Fibroblast of skin of back (primary cell): ENCODE measurements around the gene SPATA9.
A peak's percentile ranks its signal among the peaks of the same experiment; 100 is the strongest.
"Not testable (repeated sequence)": the region's sequence is repeated elsewhere in the genome, so short reads cannot be mapped to it uniquely, and the experiment has no call there.

ENCODE experiments used
- DNase-seq: peaks from one replicate; pipeline ENCODE4 v3.0.0-alpha.2; 2013

Gene SPATA9

DNA sequence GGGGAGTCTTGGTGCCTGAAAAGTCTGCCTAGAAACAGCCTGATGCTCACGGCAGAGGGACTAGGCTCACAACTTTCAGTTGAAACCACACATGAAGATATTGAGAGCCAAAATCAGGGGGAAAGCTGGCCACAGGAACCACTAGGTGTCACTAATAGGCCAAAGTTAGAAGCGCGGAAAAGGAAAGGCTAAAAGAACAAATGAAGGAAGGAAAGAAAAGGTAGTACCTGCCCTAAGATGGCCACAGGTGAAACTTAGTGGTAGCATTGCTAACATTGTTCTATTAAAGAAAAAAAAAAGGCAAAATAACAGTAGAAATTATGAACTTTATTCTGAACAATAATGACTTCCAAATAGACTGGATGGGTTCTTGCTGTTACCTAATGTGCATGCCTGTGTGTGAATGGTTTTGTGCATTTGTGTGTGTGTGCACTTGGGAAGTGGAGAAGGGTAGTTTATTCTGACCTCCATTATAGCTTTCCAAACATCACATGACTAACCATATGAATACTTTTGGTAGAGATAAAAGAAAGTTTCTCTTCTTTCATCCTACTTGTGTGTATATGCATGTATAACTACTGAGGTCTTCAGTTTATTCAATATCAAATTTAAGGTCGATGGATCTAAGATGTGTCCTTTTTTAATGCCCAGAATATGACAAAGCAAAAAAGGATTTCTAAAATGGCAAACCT, 38.3 kb downstream of the SPATA9 start:
- peak; percentile 58 for DNase-seq

DNA sequence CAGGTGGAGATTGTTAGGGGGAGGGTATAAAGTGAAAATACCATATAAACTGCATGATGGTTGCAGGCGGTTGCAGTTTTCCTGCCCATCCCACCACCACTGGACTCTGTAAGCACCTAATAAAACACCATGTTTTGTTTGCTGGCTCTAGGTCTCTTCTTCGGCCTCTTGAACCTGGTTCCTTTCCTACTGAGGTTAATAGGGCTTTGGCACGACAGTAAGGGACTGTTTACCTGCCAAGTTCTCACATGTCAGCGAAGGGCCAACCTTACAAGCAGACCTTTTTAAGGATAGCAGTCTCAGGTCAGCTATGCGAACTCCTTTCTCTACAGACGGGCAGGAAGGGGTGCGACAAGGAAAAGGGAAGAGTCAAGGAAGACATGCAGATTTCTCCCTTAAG, 39.6 kb downstream of the SPATA9 start:
- no peak for DNase-seq

DNA sequence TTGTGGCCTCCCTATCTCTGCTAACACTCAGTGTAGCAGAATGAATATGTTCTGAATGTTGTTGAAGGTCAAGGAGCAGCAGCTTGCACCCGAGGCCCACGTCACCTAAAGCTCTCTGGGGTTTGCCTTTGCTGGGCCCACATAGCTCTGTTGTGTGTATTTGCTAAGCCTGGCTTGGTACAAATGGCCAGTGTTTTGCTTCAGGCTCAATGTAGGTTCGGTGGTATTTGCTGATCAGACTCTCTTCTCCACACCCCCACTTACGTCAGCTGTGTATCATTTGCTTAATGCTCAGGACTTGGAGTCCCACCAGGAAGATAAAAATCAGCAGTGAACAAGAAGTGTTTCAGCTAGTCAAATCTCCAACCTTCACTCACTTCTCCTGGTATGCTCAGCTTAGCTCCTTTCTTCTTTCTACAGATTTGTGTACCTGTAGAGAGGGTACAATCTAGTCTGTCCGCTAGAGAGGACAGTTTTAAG, 41.0 kb downstream of the SPATA9 start:
- no peak for DNase-seq

DNA sequence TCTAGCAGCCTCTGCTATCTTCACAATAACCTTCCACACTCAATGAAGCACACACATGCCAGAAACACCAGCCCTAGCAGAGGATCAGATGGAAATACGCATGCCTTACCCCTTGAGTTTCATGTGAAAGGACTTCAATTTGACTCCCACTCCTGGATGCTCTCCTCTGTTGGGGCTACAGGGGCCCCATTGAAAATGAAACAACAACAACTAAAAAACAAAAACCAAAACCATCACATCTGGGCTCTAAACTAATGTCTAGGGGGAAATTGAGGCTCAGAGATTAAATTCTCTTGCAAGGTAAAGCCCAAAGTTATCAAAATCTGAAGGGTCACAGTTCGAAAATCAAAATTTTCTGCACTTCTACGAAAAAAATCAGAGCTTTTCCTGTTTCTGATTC, 44.2 kb downstream of the SPATA9 start:
- no peak for DNase-seq

GRCh38 chr5:95634081-95634480, 48.7 kb downstream of the SPATA9 start:
- no peak for DNase-seq

DNA sequence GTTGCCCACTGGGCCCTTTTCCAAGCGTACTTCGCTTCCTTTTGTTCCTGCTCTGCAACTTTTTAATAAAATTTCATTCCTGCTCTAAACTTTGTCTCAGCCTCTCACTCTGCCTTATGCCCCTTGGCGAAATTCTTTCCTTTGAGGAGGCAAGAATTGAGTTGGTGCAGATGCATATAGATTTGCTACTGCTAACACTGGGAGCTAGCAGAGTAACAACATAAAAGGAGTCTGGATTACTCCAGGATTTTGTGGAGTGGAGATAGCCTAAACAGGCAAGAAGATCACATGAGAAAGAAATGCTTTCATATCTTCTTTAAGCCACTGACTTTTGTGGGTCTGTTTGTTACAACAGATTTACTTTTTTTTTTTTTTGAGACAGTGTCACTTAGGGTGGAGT, 49.1 kb downstream of the SPATA9 start:
- no peak for DNase-seq

GRCh38 chr5:95632942-95633341, 49.8 kb downstream of the SPATA9 start:
- DNase-seq, result not testable (repeated sequence)

DNA sequence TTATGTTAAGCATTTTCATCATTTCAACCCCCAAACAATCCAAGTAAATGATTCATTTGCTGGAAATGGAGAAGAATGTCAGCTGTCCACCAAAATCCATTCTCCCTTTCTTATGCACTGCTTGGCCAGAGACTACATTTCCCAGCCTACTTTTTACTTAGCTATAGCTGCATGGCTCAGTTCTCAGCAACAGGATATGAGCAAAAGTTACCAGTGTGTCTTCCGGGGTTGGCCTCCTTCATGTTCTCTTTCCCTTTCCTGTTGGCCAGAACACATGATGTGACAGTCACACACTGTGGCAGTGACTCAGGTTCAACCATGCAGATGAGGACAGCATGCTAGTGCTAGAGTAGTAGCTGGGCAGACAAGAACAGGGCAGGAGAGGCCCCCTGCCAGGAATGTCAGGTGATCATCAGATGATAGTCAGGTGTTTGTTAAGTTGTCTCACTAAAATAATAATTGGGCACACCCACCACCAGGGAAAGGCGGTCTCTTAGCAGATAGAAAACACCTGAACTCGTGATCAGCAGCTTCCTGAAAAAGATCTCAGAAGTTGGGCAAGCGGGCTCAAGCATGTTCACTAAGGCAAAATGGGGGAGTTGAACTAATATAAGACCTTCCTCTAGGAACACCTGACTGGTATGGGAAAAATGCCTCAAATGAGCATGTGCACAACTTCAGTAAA, 50.7 kb downstream of the SPATA9 start:
- DNase-seq, result peak; percentile 83

DNA sequence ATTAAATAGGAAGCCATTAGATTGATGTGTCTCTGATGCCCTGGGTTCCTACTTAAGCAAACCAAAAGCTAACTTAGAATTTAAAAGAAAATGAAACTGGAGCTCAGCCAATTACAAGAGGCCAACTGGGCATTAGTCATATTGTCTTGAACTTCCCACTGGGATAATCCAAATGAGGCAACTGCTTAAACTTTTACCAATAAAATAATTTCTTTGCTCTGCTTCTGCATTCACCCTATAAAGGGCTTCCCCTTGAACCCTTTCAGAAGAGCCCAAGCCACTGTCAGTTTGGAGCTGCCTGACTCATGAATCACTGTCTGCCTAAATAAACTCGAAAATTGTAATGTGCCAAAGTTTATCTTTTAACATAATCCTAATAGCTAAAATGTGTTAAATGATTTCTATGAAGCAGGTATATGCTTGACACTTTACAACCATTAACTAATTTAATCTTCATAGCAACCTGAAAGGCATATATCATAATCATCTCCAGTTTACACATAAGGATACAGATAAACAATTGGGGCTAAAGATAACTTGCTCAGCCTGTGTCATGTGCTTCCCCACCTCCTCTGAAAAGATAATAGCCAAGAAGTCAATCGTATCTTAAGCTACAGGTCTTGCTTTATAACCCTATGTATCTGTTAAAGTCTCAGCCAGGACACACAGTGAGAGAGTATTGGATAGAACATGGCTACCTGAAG, 51.4 kb downstream of the SPATA9 start:
- peak; percentile 80 for DNase-seq

GRCh38 chr5:95630394-95630917, 52.3 kb downstream of the SPATA9 start:
- DNase-seq, result no peak

DNA sequence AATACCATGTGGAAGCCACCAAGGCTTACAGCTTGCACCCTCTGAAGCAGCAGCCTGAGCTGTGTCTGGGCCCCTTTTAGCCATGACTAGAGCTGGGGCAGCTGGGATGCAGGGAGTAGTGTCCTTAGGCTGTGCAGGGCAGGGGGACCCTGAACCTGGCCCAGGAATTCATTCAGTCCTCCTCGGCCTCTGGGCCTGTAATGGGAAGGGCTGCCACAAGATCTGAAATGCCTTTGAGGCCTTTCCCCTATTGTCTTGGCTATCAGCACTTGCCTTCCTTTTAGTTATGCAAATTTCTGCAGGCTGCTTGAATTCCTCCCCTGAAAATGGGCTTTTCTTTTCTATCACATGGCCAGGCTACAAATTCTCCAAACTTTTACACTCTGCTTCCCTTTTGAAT, 53.9 kb downstream of the SPATA9 start:
- no peak for DNase-seq

GRCh38 chr5:95627971-95628810, 54.6 kb downstream of the SPATA9 start:
- DNase-seq, result no peak

- no peak for DNase-seq
Measured at GRCh38 chr5:95626701-95627100, 56.1 kb downstream of the SPATA9 start.

DNA sequence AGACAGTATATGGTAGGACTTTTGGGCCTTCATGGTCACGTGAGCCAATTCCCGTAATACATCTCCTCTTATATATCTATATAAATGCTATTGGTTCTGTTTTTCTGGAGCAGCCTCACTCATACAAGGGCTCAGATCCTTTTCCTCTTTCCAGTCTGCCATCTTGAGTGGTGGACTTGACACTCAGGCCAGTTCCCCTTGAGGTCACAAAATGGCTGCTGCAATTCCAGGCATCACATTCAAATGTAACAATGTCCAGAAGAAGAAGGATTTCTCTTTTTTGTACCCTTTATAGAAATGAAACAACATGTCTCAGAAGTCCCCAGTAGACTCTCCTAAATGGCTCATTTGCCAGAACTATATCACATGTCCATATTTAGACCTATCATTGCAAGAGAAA, 58.4 kb downstream of the SPATA9 start:
- no peak for DNase-seq

GRCh38 chr5:95623706-95624105, 59.1 kb downstream of the SPATA9 start:
- no peak for DNase-seq

GRCh38 chr5:95621839-95622629, 60.8 kb downstream of the SPATA9 start:
- DNase-seq, result no peak

- peak; percentile 39 for DNase-seq
Measured at GRCh38 chr5:95620870-95621838, 61.6 kb downstream of the SPATA9 start.

DNA sequence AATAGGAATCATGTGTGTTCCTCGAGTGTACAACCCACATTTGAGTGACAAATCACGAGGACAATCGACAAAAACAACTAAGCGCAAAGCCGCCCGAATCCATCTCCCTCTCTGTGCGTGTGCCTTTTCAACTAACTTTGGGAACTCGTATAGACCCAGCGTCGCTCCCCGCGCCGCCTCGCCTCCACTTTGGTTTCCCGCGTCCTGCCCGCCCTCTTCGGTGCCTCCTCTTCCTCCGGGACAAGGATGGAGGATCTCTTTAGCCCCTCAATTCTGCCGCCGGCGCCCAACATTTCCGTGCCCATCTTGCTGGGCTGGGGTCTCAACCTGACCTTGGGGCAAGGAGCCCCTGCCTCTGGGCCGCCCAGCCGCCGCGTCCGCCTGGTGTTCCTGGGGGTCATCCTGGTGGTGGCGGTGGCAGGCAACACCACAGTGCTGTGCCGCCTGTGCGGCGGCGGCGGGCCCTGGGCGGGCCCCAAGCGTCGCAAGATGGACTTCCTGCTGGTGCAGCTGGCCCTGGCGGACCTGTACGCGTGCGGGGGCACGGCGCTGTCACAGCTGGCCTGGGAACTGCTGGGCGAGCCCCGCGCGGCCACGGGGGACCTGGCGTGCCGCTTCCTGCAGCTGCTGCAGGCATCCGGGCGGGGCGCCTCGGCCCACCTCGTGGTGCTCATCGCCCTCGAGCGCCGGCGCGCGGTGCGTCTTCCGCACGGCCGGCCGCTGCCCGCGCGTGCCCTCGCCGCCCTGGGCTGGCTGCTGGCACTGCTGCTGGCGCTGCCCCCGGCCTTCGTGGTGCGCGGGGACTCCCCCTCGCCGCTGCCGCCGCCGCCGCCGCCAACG, 62.5 kb downstream of the SPATA9 start, which contains the start of gene GPR150:
TSS of gene GPR150 (plus strand) at position 58 of the 840 bp plus-strand sequence. CDS start at position 247, 189 bp downstream.
- peak; percentile 52 for DNase-seq

DNA sequence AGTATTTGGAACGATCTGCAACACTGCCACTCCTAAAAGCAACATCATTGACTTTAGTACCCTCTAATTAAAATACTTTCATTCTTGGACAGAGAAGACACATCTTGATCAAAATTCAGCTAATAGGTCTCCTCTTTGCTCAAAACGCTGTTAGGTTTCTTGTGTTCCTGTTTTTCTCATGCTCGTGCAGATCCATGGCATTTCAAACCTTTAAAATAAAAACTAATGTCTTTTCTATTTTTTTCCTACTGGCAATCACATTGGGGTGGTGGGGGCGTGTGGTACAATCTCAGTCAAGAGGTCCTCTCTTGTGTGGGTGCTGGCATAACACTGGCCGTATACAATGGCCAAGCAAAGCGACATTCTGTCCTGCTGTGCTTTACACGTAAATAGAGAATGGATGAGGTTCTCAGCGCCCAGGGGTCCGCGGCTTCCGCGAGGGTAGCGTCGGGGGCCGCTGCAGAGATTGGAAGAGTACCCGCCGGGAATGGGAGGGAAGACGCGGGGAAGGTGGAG, 63.2 kb downstream of the SPATA9 start:
- no peak for DNase-seq
